D721Med (cell line): ENCODE data around the gene EHBP1L1.
"Not testable (repeated sequence)": the region's sequence is repeated elsewhere in the genome, so short reads cannot be mapped to it uniquely, and the experiment has no call there.

Source experiments
- DNase-seq: peaks from one replicate; pipeline ENCODE4 v3.0.0; 2011; ENCODE audit warnings: low spot score; ENCODE audit not compliant: insufficient read length
- FAIRE-seq: peaks from 2 replicates; lab custom pipeline; 2011; peaks lifted over from hg19 to GRCh38; lab: Jason Lieb, UNC
- CTCF ChIP-seq: IDR thresholded peaks from 2 replicates; pipeline ENCODE4 v1.5.1; 2012; ENCODE audit warnings: mild to moderate bottlenecking, control low read depth; ENCODE audit not compliant: insufficient read depth; ENCODE audit errors: missing control alignments

Gene EHBP1L1

GRCh38 chr11:65634440-65634839 lies 58.6 kb downstream of the EHBP1L1 start:
- no peak for DNase-seq
- FAIRE-seq, result no peak
- TF ChIP-seq CTCF, result no peak

GRCh38 chr11:65634905-65635731 lies 59.3 kb downstream of the EHBP1L1 start:
- no peak for TF ChIP-seq CTCF
- FAIRE-seq (no peak), DNase-seq (no peak)

GRCh38 chr11:65636108-65637031 lies 60.5 kb downstream of the EHBP1L1 start:
- DNase-seq (no peak), FAIRE-seq (no peak)
- no peak for TF ChIP-seq CTCF

GRCh38 chr11:65637032-65637557 lies 61.2 kb downstream of the EHBP1L1 start:
- FAIRE-seq, result no peak
- TF ChIP-seq CTCF, result no peak
- no peak for DNase-seq

- DNase-seq (no peak), FAIRE-seq (no peak)
- no peak for TF ChIP-seq CTCF
Measured at GRCh38 chr11:65637794-65638419, 62.1 kb downstream of the EHBP1L1 start, which contains the start of gene SIPA1. Gene SIPA1, plus strand, starts transcription at chr11:65638101. Its CDS starts 2,821 bp downstream, at chr11:65640922.

- not testable (repeated sequence) for FAIRE-seq, DNase-seq
Measured at GRCh38 chr11:65639228-65639597, 63.4 kb downstream of the EHBP1L1 start.
